Esophagus squamous epithelium (tissue), 5 donors: ENCODE data around the gene JARID2. TPM values are rescaled to one million over a fixed set of nuclear protein-coding genes. Genes with fewer than 3 reads are reported as not detected.
A peak's percentile ranks its signal among the peaks of the same experiment; 100 is the strongest.

Source experiments
- DNase-seq: peaks from one replicate; lab custom pipeline; 2025; lab: John Stamatoyannopoulos, UW
- H3K27ac ChIP-seq, 4 donors: fragments of 200-600 bp; sonication (generic); one replicate each; pipeline ENCODE4 v1.5.1; 2016 to 2019; ENCODE audit warnings: mild to moderate bottlenecking in 1 of 4
- H3K27me3 ChIP-seq, 4 donors: fragments of 200-600 bp; sonication (generic); 1 replicate in 3 of 4; 2 replicates in 1 of 4; pipeline versions ENCODE4 v1.5.1 to v1.6.0; 2017 to 2021; ENCODE audit warnings: antibody characterized with exemption in 1 of 4
- H3K36me3 ChIP-seq, 3 donors: fragments of 200-600 bp; sonication (generic); one replicate each; pipeline ENCODE4 v1.5.1; 2016 to 2019
- H3K4me1 ChIP-seq, 3 donors: fragments of 200-600 bp; sonication (generic); one replicate each; pipeline ENCODE4 v1.5.1; 2017 to 2019
- H3K4me3 ChIP-seq, 4 donors: fragments of 200-600 bp; sonication (generic); 1 replicate in 3 of 4; 2 replicates in 1 of 4; pipeline ENCODE4 v1.5.1; 2016 to 2019; ENCODE audit warnings: mild to moderate bottlenecking in 2 of 4, moderate library complexity in 1 of 4
- H3K9me3 ChIP-seq, 3 donors: fragments of 200-600 bp; sonication (generic); one replicate each; pipeline ENCODE4 v1.5.1; 2016 to 2019
- CTCF ChIP-seq, 6 experiments: fragments of 450-650 bp in 4 of 6; fragments of 200-600 bp in 2 of 6; sonication (generic) in 2 of 6; IDR thresholded peaks; one replicate each; pipeline ENCODE4 v1.5.1; 2016 to 2019; ENCODE audit warnings: antibody characterized with exemption in 6 of 6, mild to moderate bottlenecking in 4 of 6, moderate library complexity in 4 of 6
- POLR2A ChIP-seq, 4 donors: fragments of 450-650 bp; IDR thresholded peaks; one replicate each; pipeline ENCODE4 v1.6.1; 2017; ENCODE audit warnings: antibody characterized with exemption in 4 of 4, mild to moderate bottlenecking in 4 of 4, moderate library complexity in 3 of 4
- WGBS, 2 donors: methylation state at CpG; one replicate each; pipeline ENCODE4 v1.1.5; 2018; 5-methylcytosine and 5-hydroxymethylcytosine counted together
- intact Hi-C: fragments of 100-400 bp; cut with DNase I; formaldehyde crosslinking; loops from one replicate; pipeline ENCODE4 v1.15.0; 2022
- total RNA-seq, 4 donors: library from RNA; depleted of rRNA; stranded (reverse); fragments of >200 nt; gene quantifications; one replicate each; pipeline ENCODE4 v1.1.0, GENCODE V29; 2016
- donor health status: DM: yes; HTN: yes; CAD: no.

Gene JARID2
- total RNA-seq, 4 donors from 2014 or later, result 13.3 to 19.6 (median 16.3) TPM

GRCh38 chr6:15421945-15422733, 176.3 kb downstream of the JARID2 start:
- DNase-seq, result no peak
- WGBS, 2 donors, result 69% methylated on average over 8 to 10 of the region's 10 CpGs
- H3K36me3 ChIP-seq, result peaks cover 0 to 12% (median 0%) of the 10 kb centered on the region in 3 donors
- H3K9me3 ChIP-seq, result peaks cover 0 to 20% (median 8%) of the 10 kb centered on the region in 3 donors
- peak overlapping the region in 2 of 4 donors; percentile 9 to 32 for H3K27ac ChIP-seq
- no peak overlapping the region for H3K4me3 ChIP-seq
- intact Hi-C loops, result no loop called here
- H3K4me1 ChIP-seq, result peaks cover 0 to 57% (median 3%) of the 10 kb centered on the region in 3 donors
- H3K27me3 ChIP-seq, result no peaks in the 10 kb centered on the region
- TF ChIP-seq POLR2A (IDR thresholded peaks at IDR 0.05) (no peak), CTCF (IDR thresholded peaks at IDR 0.05) (no peak)

- peaks cover 0 to 18% (median 8%) of the 10 kb centered on the region in 3 donors for H3K9me3 ChIP-seq
- H3K27me3 ChIP-seq, result no peaks in the 10 kb centered on the region
- no peak for DNase-seq
- WGBS, 2 donors, result 75 to 79% methylated on average over 7 of the region's 7 CpGs
- TF ChIP-seq CTCF (IDR thresholded peaks at IDR 0.05) (no peak), POLR2A (IDR thresholded peaks at IDR 0.05) (no peak)
- intact Hi-C loops, result no loop called here
- peaks cover 0 to 63% (median 9%) of the 10 kb centered on the region in 3 donors for H3K4me1 ChIP-seq
- peaks cover 0 to 4% (median 0%) of the 10 kb centered on the region in 3 donors for H3K36me3 ChIP-seq
- peak overlapping the region in 1 of 4 donors; percentile 32 for H3K27ac ChIP-seq
- no peak overlapping the region for H3K4me3 ChIP-seq
Measured at GRCh38 chr6:15423286-15423993, 177.6 kb downstream of the JARID2 start.

- Histone ChIP-seq H3K27me3 (no peaks in the 10 kb centered on the region), H3K27ac (peak overlapping the region in 2 of 4 donors; percentile 1 to 27), H3K4me3 (no peak overlapping the region), H3K36me3 (no peaks in the 10 kb centered on the region), H3K4me1 (peaks cover 0 to 82% (median 15%) of the 10 kb centered on the region in 3 donors), H3K9me3 (no peaks in the 10 kb centered on the region)
- intact Hi-C loops, result no loop called here
- 72 to 77% methylated on average over 5 of the region's 5 CpGs for WGBS, 2 donors
- no peak for DNase-seq
- no peak for TF ChIP-seq POLR2A (IDR thresholded peaks at IDR 0.05)
- TF ChIP-seq CTCF (IDR thresholded peaks at IDR 0.05), result no peak
Measured at GRCh38 chr6:15425947-15426346, 180.1 kb downstream of the JARID2 start.

GRCh38 chr6:15426395-15426794, 180.5 kb downstream of the JARID2 start:
- no peaks in the 10 kb centered on the region for H3K36me3 ChIP-seq
- no peak for TF ChIP-seq CTCF (IDR thresholded peaks at IDR 0.05)
- no peak for TF ChIP-seq POLR2A (IDR thresholded peaks at IDR 0.05)
- peak overlapping the region in 2 of 4 donors; percentile 1 to 27 for H3K27ac ChIP-seq
- no peak overlapping the region for H3K4me3 ChIP-seq
- peaks cover 0 to 82% (median 18%) of the 10 kb centered on the region in 3 donors for H3K4me1 ChIP-seq
- no peaks in the 10 kb centered on the region for H3K9me3 ChIP-seq
- 96 to 100% methylated on average over 2 of the region's 2 CpGs for WGBS, 2 donors
- no peaks in the 10 kb centered on the region for H3K27me3 ChIP-seq
- DNase-seq, result no peak
- intact Hi-C loops, result no loop called here

- Histone ChIP-seq H3K36me3 (no peaks in the 10 kb centered on the region), H3K4me3 (no peak overlapping the region), H3K27me3 (no peaks in the 10 kb centered on the region), H3K4me1 (peaks cover 4 to 82% (median 18%) of the 10 kb centered on the region in 3 donors), H3K9me3 (no peaks in the 10 kb centered on the region), H3K27ac (no peak overlapping the region)
- TF ChIP-seq POLR2A (IDR thresholded peaks at IDR 0.05) (no peak), CTCF (IDR thresholded peaks at IDR 0.05) (no peak)
- intact Hi-C loops, result no loop called here
- WGBS, 2 donors, result 76 to 93% methylated on average over 3 of the region's 3 CpGs
- no peak for DNase-seq
Measured at GRCh38 chr6:15426901-15427300, 181.0 kb downstream of the JARID2 start.
